ENCODE results near the gene ARFGEF2. TPM values are rescaled to one million over a fixed set of nuclear protein-coding genes. Genes with fewer than 3 reads are reported as not detected.

Gene ARFGEF2
- total RNA-seq, 1 donor from 2014 or later = 32.9 TPM

GRCh38 chr20:48984575-48985219 is 63.2 kb downstream of the ARFGEF2 start:
- ATAC-seq (no peak), DNase-seq (no peak)
- H3K9me3 ChIP-seq = no peaks in the 10 kb centered on the region
- intact Hi-C loops (cut with DNase I) = no loop called here
- no peak overlapping the region for H3K4me3 ChIP-seq
- peaks cover 80% of the 10 kb centered on the region for H3K36me3 ChIP-seq
- no peaks in the 10 kb centered on the region for H3K27me3 ChIP-seq (ENCODE audit: low read depth)
- no peaks in the 10 kb centered on the region for H3K4me1 ChIP-seq
- H3K27ac ChIP-seq = no peak overlapping the region
- TF ChIP-seq CTCF (IDR thresholded peaks at IDR 0.05) = no peak

GRCh38 chr20:48986899-48987298 is 65.4 kb downstream of the ARFGEF2 start:
- ATAC-seq (no peak), DNase-seq (no peak)
- Histone ChIP-seq H3K36me3 (peaks cover 99% of the 10 kb centered on the region), H3K27ac (no peak overlapping the region), H3K27me3 (ENCODE audit: low read depth) (no peaks in the 10 kb centered on the region), H3K9me3 (no peaks in the 10 kb centered on the region), H3K4me1 (no peaks in the 10 kb centered on the region), H3K4me3 (no peak overlapping the region)
- intact Hi-C loops (cut with DNase I) = no loop called here
- TF ChIP-seq CTCF (IDR thresholded peaks at IDR 0.05) = no peak

GRCh38 chr20:48990467-48990866 is 69.0 kb downstream of the ARFGEF2 start:
- DNase-seq (no peak), ATAC-seq (no peak)
- Histone ChIP-seq H3K4me1 (no peaks in the 10 kb centered on the region), H3K36me3 (peaks cover 100% of the 10 kb centered on the region), H3K4me3 (no peak overlapping the region), H3K27me3 (ENCODE audit: low read depth) (no peaks in the 10 kb centered on the region), H3K9me3 (no peaks in the 10 kb centered on the region), H3K27ac (no peak overlapping the region)
- intact Hi-C loops (cut with DNase I) = no loop called here
- TF ChIP-seq CTCF (IDR thresholded peaks at IDR 0.05) = no peak

GRCh38 chr20:48995589-48995988 is 74.1 kb downstream of the ARFGEF2 start:
- intact Hi-C loops (cut with DNase I) = no loop called here
- no peak for TF ChIP-seq CTCF (IDR thresholded peaks at IDR 0.05)
- no peaks in the 10 kb centered on the region for H3K9me3 ChIP-seq
- no peaks in the 10 kb centered on the region for H3K27me3 ChIP-seq (ENCODE audit: low read depth)
- no peak for ATAC-seq
- H3K27ac ChIP-seq = no peak overlapping the region
- H3K4me3 ChIP-seq = no peak overlapping the region
- peaks cover 100% of the 10 kb centered on the region for H3K36me3 ChIP-seq
- no peaks in the 10 kb centered on the region for H3K4me1 ChIP-seq
- DNase-seq = no peak

GRCh38 chr20:48999890-49000870 is 78.7 kb downstream of the ARFGEF2 start:
- no peaks in the 10 kb centered on the region for H3K4me1 ChIP-seq
- no peak for TF ChIP-seq CTCF (IDR thresholded peaks at IDR 0.05)
- no peaks in the 10 kb centered on the region for H3K9me3 ChIP-seq
- DNase-seq = no peak
- no peaks in the 10 kb centered on the region for H3K27me3 ChIP-seq (ENCODE audit: low read depth)
- H3K36me3 ChIP-seq = peaks cover 97% of the 10 kb centered on the region
- no peak for ATAC-seq
- H3K4me3 ChIP-seq = no peak overlapping the region
- no peak overlapping the region for H3K27ac ChIP-seq
- intact Hi-C loops (cut with DNase I) = no loop called here

All from lower lobe of right lung (tissue), 2 donors.